Natural killer cell (primary cell): Measurements from ENCODE around the gene DNAH1. TPM values are rescaled to one million over a fixed set of nuclear protein-coding genes. Genes with fewer than 3 reads are reported as not detected.
A peak's percentile ranks its signal among the peaks of the same experiment; 100 is the strongest.

Source experiments
- ATAC-seq, 3 donors: fragments of 150-1000 bp in 2 of 3; fragments of 200-7000 bp in 1 of 3; cut with Tn5 transposase; 1 replicate in 1 of 3; 2 replicates in 2 of 3; pipeline ENCODE4 v1.10.0; 2021; ENCODE audit warnings: mild to moderate bottlenecking in 2 of 3, moderate library complexity in 2 of 3
- DNase-seq, 2 donors: peaks; one replicate each; pipeline versions ENCODE4 v3.0.0 to v3.0.0-alpha.2; 2013 to 2021; ENCODE audit warnings: mixed read lengths in 1 of 2
- H3K27ac ChIP-seq: one replicate; pipeline ENCODE4 v1.5.1; 2013; ENCODE audit warnings: mild to moderate bottlenecking, low read length
- H3K27me3 ChIP-seq: one replicate; pipeline ENCODE4 v1.6.1; 2013; ENCODE audit warnings: low read length; ENCODE audit not compliant: control insufficient read depth, insufficient read depth
- H3K36me3 ChIP-seq: one replicate; pipeline ENCODE4 v1.6.1; 2013; ENCODE audit warnings: low read length; ENCODE audit not compliant: control insufficient read depth, insufficient read depth
- H3K4me1 ChIP-seq: one replicate; pipeline ENCODE4 v1.6.1; 2013; ENCODE audit warnings: low read length; ENCODE audit not compliant: control insufficient read depth, insufficient read depth
- H3K4me3 ChIP-seq: one replicate; pipeline ENCODE4 v1.5.1; 2013; ENCODE audit warnings: low read length
- H3K9me3 ChIP-seq: one replicate; pipeline ENCODE4 v1.6.1; 2013; ENCODE audit warnings: low read length; ENCODE audit not compliant: control insufficient read depth, insufficient read depth
- H3K27ac Mint-ChIP-seq, 2 donors: one replicate each; pipeline ENCODE4 v1.8.0; 2022; ENCODE audit warnings: mild to moderate bottlenecking in 2 of 2, mixed read lengths in 2 of 2, moderate library complexity in 1 of 2
- H3K27me3 Mint-ChIP-seq, 2 donors: one replicate each; pipeline ENCODE4 v1.8.0; 2022; ENCODE audit warnings: low read depth in 2 of 2, mixed read lengths in 2 of 2
- H3K36me3 Mint-ChIP-seq: one replicate; pipeline ENCODE4 v1.8.0; 2022; ENCODE audit warnings: mixed read lengths
- H3K4me1 Mint-ChIP-seq, 2 donors: one replicate each; pipeline ENCODE4 v1.8.0; 2022; ENCODE audit warnings: mixed read lengths in 2 of 2
- H3K4me3 Mint-ChIP-seq: one replicate; pipeline ENCODE4 v1.8.0; 2022; ENCODE audit warnings: mild to moderate bottlenecking, moderate library complexity, mixed read lengths
- H3K9me3 Mint-ChIP-seq, 2 donors: one replicate each; pipeline ENCODE4 v1.8.0; 2022; ENCODE audit warnings: mixed read lengths in 2 of 2
- WGBS: methylation state at CpG from one replicate; pipeline ENCODE4 v1.1.7; 2013; ENCODE audit warnings: missing lambda C conversion rate; ENCODE audit not compliant: insufficient coverage; 5-methylcytosine and 5-hydroxymethylcytosine counted together
- intact Hi-C: fragments of 100-400 bp; cut with micrococcal nuclease; formaldehyde crosslinking; loops from one replicate; pipeline ENCODE4 v1.14.2; 2022
- total RNA-seq, 4 donors: library from RNA; stranded (reverse); fragments of 120-200 nt in 1 of 4; gene quantifications; one replicate each; pipeline versions ENCODE4 v1.2.3 to v1.2.4, GENCODE V29; 2013 to 2022
- TF ChIP-seq, protein P1 (sequence below): fragments of 200-600 bp; IDR thresholded peaks from one replicate; pipeline ENCODE4 v1.8.0; 2022; ENCODE audit warnings: antibody characterized with exemption

DNAH1 gene
- total RNA-seq, 3 donors from 2014 or later (not counting 1 experiment from before 2014, with no cell fraction given), result 72.3 to 81.7 (median 74.2) TPM

DNA sequence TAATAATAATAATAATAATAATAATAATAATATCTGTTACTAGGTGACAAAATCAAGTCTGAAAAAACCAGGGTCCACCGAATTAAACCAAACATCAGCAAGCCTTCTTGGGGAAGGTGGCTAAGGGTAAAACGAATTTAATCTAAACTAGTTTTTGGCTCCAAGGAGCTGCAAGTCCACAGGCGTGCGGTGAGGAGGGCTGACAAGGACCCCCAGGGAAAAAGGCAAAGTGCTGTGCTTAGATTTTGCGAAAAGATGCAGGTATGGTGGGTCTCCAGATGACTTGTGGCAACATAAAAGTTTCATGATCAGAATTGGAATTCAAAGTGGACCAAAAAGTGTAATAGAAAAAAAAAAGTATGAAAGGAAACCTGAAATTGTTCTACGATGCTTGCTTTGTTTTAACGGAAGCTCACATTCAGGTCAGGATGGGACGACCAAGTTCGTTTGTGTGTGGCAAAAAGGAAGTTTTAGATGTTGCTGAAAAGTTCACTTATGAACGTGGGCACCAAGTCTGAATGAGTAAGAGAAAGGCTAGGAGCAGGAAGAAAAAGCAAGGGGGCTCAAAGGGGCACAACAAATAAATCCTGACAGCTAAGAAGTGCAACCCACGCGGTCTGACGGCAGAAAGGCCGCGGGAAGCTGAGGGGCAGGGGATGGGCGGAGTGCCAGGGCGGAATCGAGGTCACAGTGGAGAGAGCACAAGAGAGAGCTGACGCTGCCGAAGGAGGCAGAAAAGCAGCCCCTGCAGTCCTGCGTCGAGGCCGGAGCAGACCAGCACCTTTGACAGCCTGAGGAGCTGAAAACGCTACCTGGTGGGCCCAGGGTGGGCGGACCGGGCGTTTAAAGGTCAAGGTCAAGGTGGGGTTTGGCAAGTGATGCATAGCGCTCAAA, 38.8 kb upstream of the DNAH1 start:
- intact Hi-C loops, result loop anchor here (2.0 to 5.0 kb wide), 2 partner anchors 15 to 35 kb away; no protein-coding TSS in a partner anchor
- peak overlapping the region; percentile 97 for H3K4me3 ChIP-seq
- H3K27me3 ChIP-seq, result no peaks in the 10 kb centered on the region
- Mint-ChIP-seq H3K27me3 (peaks cover 0 to 3% of the 10 kb centered on the region in 2 donors), H3K27ac (peak overlapping the region; percentile 90 to 98), H3K36me3 (no peaks in the 10 kb centered on the region), H3K9me3 (no peaks in the 10 kb centered on the region), H3K4me1 (peaks cover 65 to 80% of the 10 kb centered on the region in 2 donors), H3K4me3 (peak overlapping the region; percentile 94)
- WGBS, result under 1% methylated on average over 27 of the region's 28 CpGs
- peak; percentile 71 to 79 for DNase-seq
- H3K36me3 ChIP-seq, result peaks cover 17% of the 10 kb centered on the region
- no peaks in the 10 kb centered on the region for H3K9me3 ChIP-seq
- peak; percentile 39 to 56 (median 42) for ATAC-seq
- TF ChIP-seq, protein P1, sequence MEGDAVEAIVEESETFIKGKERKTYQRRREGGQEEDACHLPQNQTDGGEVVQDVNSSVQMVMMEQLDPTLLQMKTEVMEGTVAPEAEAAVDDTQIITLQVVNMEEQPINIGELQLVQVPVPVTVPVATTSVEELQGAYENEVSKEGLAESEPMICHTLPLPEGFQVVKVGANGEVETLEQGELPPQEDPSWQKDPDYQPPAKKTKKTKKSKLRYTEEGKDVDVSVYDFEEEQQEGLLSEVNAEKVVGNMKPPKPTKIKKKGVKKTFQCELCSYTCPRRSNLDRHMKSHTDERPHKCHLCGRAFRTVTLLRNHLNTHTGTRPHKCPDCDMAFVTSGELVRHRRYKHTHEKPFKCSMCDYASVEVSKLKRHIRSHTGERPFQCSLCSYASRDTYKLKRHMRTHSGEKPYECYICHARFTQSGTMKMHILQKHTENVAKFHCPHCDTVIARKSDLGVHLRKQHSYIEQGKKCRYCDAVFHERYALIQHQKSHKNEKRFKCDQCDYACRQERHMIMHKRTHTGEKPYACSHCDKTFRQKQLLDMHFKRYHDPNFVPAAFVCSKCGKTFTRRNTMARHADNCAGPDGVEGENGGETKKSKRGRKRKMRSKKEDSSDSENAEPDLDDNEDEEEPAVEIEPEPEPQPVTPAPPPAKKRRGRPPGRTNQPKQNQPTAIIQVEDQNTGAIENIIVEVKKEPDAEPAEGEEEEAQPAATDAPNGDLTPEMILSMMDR, result no peak
- peak overlapping the region; percentile 97 for H3K27ac ChIP-seq
- peaks cover 67% of the 10 kb centered on the region for H3K4me1 ChIP-seq

GRCh38 chr3:52277972-52278509, 38.1 kb upstream of the DNAH1 start:
- Histone ChIP-seq H3K27ac (peak overlapping the region; percentile 97), H3K4me1 (peaks cover 69% of the 10 kb centered on the region), H3K9me3 (no peaks in the 10 kb centered on the region), H3K27me3 (no peaks in the 10 kb centered on the region), H3K36me3 (peaks cover 11% of the 10 kb centered on the region), H3K4me3 (peak overlapping the region; percentile 97)
- H3K36me3 Mint-ChIP-seq, result no peaks in the 10 kb centered on the region
- peak; percentile 58 to 80 (median 71) for ATAC-seq
- H3K27me3 Mint-ChIP-seq, result peaks cover 0 to 3% of the 10 kb centered on the region in 2 donors
- H3K27ac Mint-ChIP-seq, result peak overlapping the region; percentile 90 to 98
- intact Hi-C loops, result loop anchor here (1.0 to 5.0 kb wide), 4 partner anchors 15 to 39 kb away; partner anchors contain the start of gene TWF2
- under 1% methylated on average over 53 of the region's 54 CpGs for WGBS
- H3K4me3 Mint-ChIP-seq, result peak overlapping the region; percentile 94
- H3K4me1 Mint-ChIP-seq, result peaks cover 63 to 76% of the 10 kb centered on the region in 2 donors
- TF ChIP-seq, protein P1, result peak; percentile 23
- no peaks in the 10 kb centered on the region for H3K9me3 Mint-ChIP-seq
- peak in 1 of 2 donors; percentile 77 for DNase-seq

DNA sequence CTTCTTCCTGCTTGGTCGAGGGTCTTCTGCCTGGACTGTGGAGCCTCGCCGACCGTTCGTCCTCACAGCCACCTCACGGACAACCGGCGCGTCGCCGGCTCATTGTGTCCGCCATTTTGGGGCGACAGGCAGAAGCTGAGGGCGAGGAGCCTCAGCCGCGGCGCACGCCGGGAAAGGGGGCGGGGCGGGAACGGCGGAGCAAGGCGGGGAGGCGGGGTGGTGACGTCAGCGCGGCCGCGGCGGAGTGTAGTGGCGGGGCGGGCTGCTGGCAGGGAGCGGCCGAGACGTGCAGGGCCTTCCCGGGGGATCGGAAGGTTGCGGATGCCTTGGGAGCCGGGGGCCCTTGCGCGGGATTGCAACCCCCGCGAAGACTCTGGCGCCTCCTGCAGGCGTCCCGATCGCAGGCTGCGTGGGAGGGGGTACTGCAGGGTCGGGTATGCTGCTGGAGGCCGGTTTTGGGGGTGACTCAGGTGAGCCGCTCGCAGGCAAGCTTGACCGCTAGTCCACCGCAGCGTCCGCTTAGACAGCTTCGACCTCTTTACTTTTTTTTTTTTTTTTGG, 37.5 kb upstream of the DNAH1 start, which contains the start of gene WDR82:
Gene WDR82 (minus strand): TSS at position 140 of the 560 bp plus-strand sequence. CDS start 288 bp downstream, outside the sequence.
- peak within 1 kb of the TSS; percentile 97 for H3K4me3 ChIP-seq
- Mint-ChIP-seq H3K9me3 (no peaks in the 10 kb centered on the region), H3K4me1 (peaks cover 62 to 77% of the 10 kb centered on the region in 2 donors), H3K36me3 (no peaks in the 10 kb centered on the region), H3K27me3 (peaks cover 0 to 3% of the 10 kb centered on the region in 2 donors), H3K4me3 (peak within 1 kb of the TSS; percentile 94), H3K27ac (peak within 1 kb of the TSS; percentile 90 to 98)
- intact Hi-C loops, result loop anchor here (1.0 to 5.0 kb wide), 4 partner anchors 9 to 39 kb away; partner anchors contain the start of genes GLYCTK and TWF2
- no peaks in the 10 kb centered on the region for H3K27me3 ChIP-seq
- H3K4me1 ChIP-seq, result peaks cover 66% of the 10 kb centered on the region
- under 1% methylated on average over 58 of the region's 58 CpGs for WGBS
- H3K9me3 ChIP-seq, result no peaks in the 10 kb centered on the region
- peak; percentile 98 for DNase-seq
- peak within 1 kb of the TSS; percentile 97 for H3K27ac ChIP-seq
- ATAC-seq, result peak; percentile 78 to 94 (median 84)
- TF ChIP-seq, protein P1, result no peak
- peaks cover 10% of the 10 kb centered on the region for H3K36me3 ChIP-seq
